HepG2 (cell line): ENCODE results near the gene CHN2. TPM values are rescaled to one million over a fixed set of nuclear protein-coding genes. Genes with fewer than 3 reads are reported as not detected.

Experiments used
- ATAC-seq: fragments of 200-7000 bp; cut with Tn5 transposase; 3 replicates; pipeline ENCODE4 v1.9.1; 2020; ENCODE audit warnings: mild to moderate bottlenecking, moderate library complexity
- BruUV-seq: library from RNA; stranded (reverse); fragments of 400-500 nt; replicated peaks from 2 replicates; lab custom pipeline; 2021; lab: Mats Ljungman, UMichigan
- CTCF ChIA-PET: fragments of 300-600 bp; formaldehyde crosslinking; extraction: SDS; loops from one replicate; lab custom pipeline; 2021; ENCODE audit warnings: low total read pairs, inconsistent platforms, low intra/inter-chr PET ratio; lab: Yijun Ruan, JAX
- POLR2A ChIA-PET: fragments of 350-600 bp; sonication (Branson Sonifier 250); formaldehyde crosslinking; loops from one replicate; lab custom pipeline; 2020; ENCODE audit warnings: antibody characterized with exemption, inconsistent platforms; lab: Yijun Ruan, JAX
- DNase-seq: peaks from one replicate; pipeline ENCODE4 v3.0.0-alpha.2; 2015; ENCODE audit warnings: low spot score
- FAIRE-seq: peaks from 3 replicates; lab custom pipeline; 2011; peaks lifted over from hg19 to GRCh38; lab: Jason Lieb, UNC
- H2AFZ ChIP-seq: one replicate; pipeline ENCODE4 v1.6.1; 2011; ENCODE audit warnings: low read length, inconsistent platforms
- H3K27ac ChIP-seq: fragments of 300-600 bp; 3 replicates; pipeline ENCODE4 v1.8.0; 2011; ENCODE audit warnings: mixed run types, mild to moderate bottlenecking, mixed read lengths, low read length, inconsistent platforms; ENCODE audit not compliant: insufficient read depth; ENCODE audit errors: extremely low read length
- H3K27me3 ChIP-seq, 2 experiments: fragments of 200-600 bp in 1 of 2; 2 replicates in 1 of 2; 3 replicates in 1 of 2; pipeline versions ENCODE4 v1.6.0 to v1.8.0; 2011; ENCODE audit warnings: low read length in 2 of 2, mild to moderate bottlenecking in 2 of 2, moderate library complexity in 2 of 2, inconsistent platforms in 1 of 2; ENCODE audit not compliant: insufficient read depth in 2 of 2, control insufficient read depth in 1 of 2
- H3K36me3 ChIP-seq, 2 experiments: fragments of 200-600 bp in 1 of 2; replicated peaks in 1 of 2; 2 replicates in 1 of 2; 3 replicates in 1 of 2; pipeline versions ENCODE4 v1.5.1 to v1.8.0; 2011; ENCODE audit warnings: low read length in 2 of 2, inconsistent platforms in 1 of 2; ENCODE audit not compliant: insufficient read depth in 2 of 2, control insufficient read depth in 1 of 2
- H3K4me1 ChIP-seq: 2 replicates; pipeline ENCODE4 v1.5.1; 2012; ENCODE audit warnings: low read length, inconsistent platforms; ENCODE audit not compliant: insufficient read depth
- H3K4me2 ChIP-seq: 2 replicates; pipeline ENCODE4 v1.6.0; 2011; ENCODE audit warnings: low read depth, low read length, inconsistent platforms
- H3K4me3 ChIP-seq, 3 experiments: fragments of 200-600 bp in 1 of 3; sonication (generic), shearing (Covaris generic) in 1 of 3; replicated peaks in 1 of 3; 2 replicates each; pipeline ENCODE4 v1.5.1; 2011 to 2016; ENCODE audit warnings: low read length in 3 of 3, inconsistent platforms in 2 of 3, low read depth in 2 of 3, mild to moderate bottlenecking in 2 of 3, control low read depth in 1 of 3, mixed read lengths in 1 of 3; ENCODE audit not compliant: insufficient read depth in 1 of 3
- H3K79me2 ChIP-seq: one replicate; pipeline ENCODE4 v1.6.1; 2011; ENCODE audit warnings: low read length, inconsistent platforms; ENCODE audit not compliant: insufficient read depth
- H3K9ac ChIP-seq: 2 replicates; pipeline ENCODE4 v1.6.0; 2011; ENCODE audit warnings: mild to moderate bottlenecking, low read depth, low read length, inconsistent platforms; ENCODE audit not compliant: insufficient read depth
- H3K9me3 ChIP-seq: 2 replicates; pipeline ENCODE4 v1.5.1; 2012; ENCODE audit warnings: mild to moderate bottlenecking, low read length
- H4K20me1 ChIP-seq: 2 replicates; pipeline ENCODE4 v1.6.0; 2011; ENCODE audit warnings: inconsistent platforms, mild to moderate bottlenecking, low read length, moderate library complexity; ENCODE audit not compliant: insufficient read depth
- AHDC1 ChIP-seq: sonication (generic); formaldehyde crosslinking; IDR thresholded peaks from 2 replicates; pipeline ENCODE4 v1.5.1; 2020; ENCODE audit warnings: mild to moderate bottlenecking, missing genetic modification reagents, borderline replicate concordance
- FOXA3 ChIP-seq: IDR thresholded peaks from 2 replicates; pipeline ENCODE4 v1.6.1; 2016; ENCODE audit warnings: missing genetic modification reagents, missing compliant biosample characterization
- FOXK1 ChIP-seq: sonication (generic); formaldehyde crosslinking; IDR thresholded peaks from 2 replicates; pipeline ENCODE4 v1.4.0; 2020; ENCODE audit warnings: low read depth, missing genetic modification reagents, borderline replicate concordance
- GATAD2A ChIP-seq: IDR thresholded peaks from 2 replicates; pipeline ENCODE4 v1.6.1; 2016
- GPN1 ChIP-seq: sonication (generic); formaldehyde crosslinking; IDR thresholded peaks from 2 replicates; pipeline ENCODE4 v1.5.1; 2020; ENCODE audit warnings: missing genetic modification reagents, borderline replicate concordance
- HMGXB4 ChIP-seq, 2 experiments: sonication (generic) in 1 of 2; formaldehyde crosslinking in 1 of 2; IDR thresholded peaks; 2 replicates each; pipeline versions ENCODE4 v1.4.0 to v1.6.1; 2018 to 2020; ENCODE audit warnings: missing genetic modification reagents in 2 of 2, borderline replicate concordance in 1 of 2, low read depth in 1 of 2, mild to moderate bottlenecking in 1 of 2, missing biosample characterization in 1 of 2
- HNF4A ChIP-seq: sonication (generic); formaldehyde crosslinking; IDR thresholded peaks from 2 replicates; pipeline ENCODE4 v1.4.0; 2020; ENCODE audit warnings: missing genetic modification reagents
- LCORL ChIP-seq, 2 experiments: fragments of 450-650 bp in 1 of 2; sonication (generic) in 1 of 2; formaldehyde crosslinking in 1 of 2; IDR thresholded peaks; 2 replicates each; pipeline versions ENCODE4 v1.5.0 to v1.6.1; 2017 to 2020; ENCODE audit warnings: antibody characterized with exemption in 1 of 2, missing genetic modification reagents in 1 of 2
- MAF1 ChIP-seq: sonication (generic); formaldehyde crosslinking; IDR thresholded peaks from 2 replicates; pipeline ENCODE4 v1.5.0; 2020; ENCODE audit warnings: missing genetic modification reagents, borderline replicate concordance
- MED1 ChIP-seq: sonication (generic); formaldehyde crosslinking; IDR thresholded peaks from 2 replicates; pipeline ENCODE4 v1.4.0; 2020; ENCODE audit warnings: missing genetic modification reagents
- SKI ChIP-seq: fragments of 450-650 bp; IDR thresholded peaks from one replicate; pipeline ENCODE4 v1.6.1; 2018; ENCODE audit warnings: mild to moderate bottlenecking; ENCODE audit not compliant: partially characterized antibody
- TSC22D2 ChIP-seq: sonication (generic); formaldehyde crosslinking; IDR thresholded peaks from 2 replicates; pipeline ENCODE4 v1.5.1; 2020; ENCODE audit warnings: missing genetic modification reagents, mild to moderate bottlenecking, borderline replicate concordance
- ZNF740 ChIP-seq: sonication (generic); formaldehyde crosslinking; IDR thresholded peaks from 2 replicates; pipeline ENCODE4 v1.4.0; 2020; ENCODE audit warnings: missing genetic modification reagents
- WGBS: methylation state at CpG from one replicate; pipeline ENCODE4 v1.1.6; 2017; ENCODE audit warnings: low lambda C conversion rate; 5-methylcytosine and 5-hydroxymethylcytosine counted together
- in situ Hi-C: cut with HindIII; loops from 2 replicates; pipeline ENCODE4 v1.10.0; 2017; ENCODE audit warnings: low pct_unique_long_range_greater_than_20kb; ENCODE audit not compliant: extremely low pct_ligation_motif_present
- intact Hi-C: fragments of 100-400 bp; cut with micrococcal nuclease; formaldehyde crosslinking; loops from one replicate; pipeline ENCODE4 v1.10.0; 2022; ENCODE audit not compliant: unreplicated experiment
- polyA plus RNA-seq, 8 experiments: library from polyadenylated mRNA; depleted of rRNA in 3 of 8; stranded (reverse) in 7 of 8; unstranded in 1 of 8; fragments of >200 nt; fragmentation: Illumina TruSeq in 4 of 8; extraction: Trizol in 4 of 8; gene quantifications; 2 replicates each; pipeline versions ENCODE4 v1.2.1 to v1.2.3, GENCODE V29; 2011 to 2016; ENCODE audit warnings: low read depth in 4 of 8, missing spikeins in 1 of 8, mixed read lengths in 1 of 8; ENCODE audit not compliant: insufficient read depth in 1 of 8
- total RNA-seq, 5 experiments: library from RNA; depleted of rRNA; stranded (reverse); fragments of >200 nt; fragmentation: Illumina TruSeq; extraction: Trizol; gene quantifications; 2 replicates each; pipeline ENCODE4 v1.2.3, GENCODE V29; 2016; ENCODE audit warnings: low read depth in 1 of 5

Gene CHN2
- total and polyA plus RNA-seq, 2 of the 13 experiments (the other 11 are each of a cell fraction or from before 2014, with no cell fraction given) = 23.5 to 30.5 TPM

- H3K4me2 ChIP-seq = peak overlapping the region; percentile 59
- BruUV-seq = no TSS peak
- intact Hi-C loops (no loop called here), in situ Hi-C loops (no loop called here)
- H3K4me3 ChIP-seq = peak overlapping the region in 1 of 3 experiments; percentile 25; a peak in 2 of 6 replicates
- peak; percentile 82 for ATAC-seq
- FAIRE-seq = peak; percentile 88
- POLR2A ChIA-PET = no interaction called here
- H2AFZ ChIP-seq = no peak overlapping the region
- peaks cover 29% of the 10 kb centered on the region for H3K79me2 ChIP-seq
- H3K9me3 ChIP-seq = no peaks in the 10 kb centered on the region
- CTCF ChIA-PET = no interaction called here
- peaks cover 3 to 5% of the 10 kb centered on the region in 2 experiments; a peak in 4 of 5 replicates for H3K36me3 ChIP-seq
- WGBS = 19% methylated on average over 4 of the region's 4 CpGs
- DNase-seq = peak; percentile 59
- H4K20me1 ChIP-seq = no peaks in the 10 kb centered on the region
- no peaks in the 10 kb centered on the region for H3K27me3 ChIP-seq
- H3K27ac ChIP-seq = peak overlapping the region; percentile 45
- H3K4me1 ChIP-seq = peaks cover 70% of the 10 kb centered on the region
- no peak overlapping the region for H3K9ac ChIP-seq
- TF ChIP-seq SKI (peak; percentile 71), AHDC1 (CRISPR knock-in tag) (no peak), HNF4A (CRISPR knock-in tag) (0 out of 2 replicates have a peak, but pooled peaks have one; percentile 28), GPN1 (CRISPR knock-in tag) (no peak), GATAD2A (CRISPR knock-in tag) (peak; percentile 28; the same call in 1 of the 2 replicates), MED1 (CRISPR knock-in tag) (peak; percentile 16; the same call in 1 of the 2 replicates), FOXA3 (CRISPR knock-in tag) (peak; percentile 27; the same call in 1 of the 2 replicates), HMGXB4 (CRISPR knock-in tag; IDR thresholded peaks at IDR 0.05; ENCODE audit: borderline replicate concordance in 1 of 2, low read depth in 1 of 2) (no peak), TSC22D2 (no peak), LCORL (IDR thresholded peaks at IDR 0.05) (no peak), LCORL (CRISPR knock-in tag; IDR thresholded peaks at IDR 0.05) (no peak), FOXK1 (no peak), MAF1 (CRISPR knock-in tag) (no peak), ZNF740 (CRISPR knock-in tag) (no peak)
These were observed 76.2 kb downstream of the CHN2 start for GRCh38 chr7:29270594-29271318.
